ENCODE data around the gene GABARAP.

The GABARAP gene

GRCh38 chr17:7252176-7253043, 10.2 kb upstream of the GABARAP start, which contains the start of gene ELP5:
ELP5 (plus strand) TSS chr17:7252215; CDS start chr17:7252551, 336 bp downstream.
- no peaks in the 10 kb centered on the region for H3K9me3 ChIP-seq (ENCODE audit: insufficient read depth, low read depth, low read length)
- H3K4me3 ChIP-seq (ENCODE audit: low read length, poor library complexity, severe bottlenecking), result peak within 1 kb of the TSS; percentile 84
- H3K9ac ChIP-seq (ENCODE audit: low read depth, low read length, poor library complexity, severe bottlenecking), result peak within 1 kb of the TSS; percentile 87
- peaks cover 65% of the 10 kb centered on the region for H3K79me2 ChIP-seq (ENCODE audit: insufficient read depth, low read length)
- H3K27me3 ChIP-seq (ENCODE audit: insufficient read depth, low read length, poor library complexity, severe bottlenecking), result no peaks in the 10 kb centered on the region
- no peaks in the 10 kb centered on the region for H3K9me2 ChIP-seq (replicated peaks; ENCODE audit: low read depth, low read length)
- TF ChIP-seq EZH2phosphoT487 (IDR thresholded peaks at IDR 0.05; ENCODE audit: borderline replicate concordance) (no peak), CTCF (conservative IDR thresholded peaks at IDR 0.05; ENCODE audit: low read length) (peak; percentile 41)
- peak within 1 kb of the TSS; percentile 94 for H2AFZ ChIP-seq (ENCODE audit: low read length)
- peaks cover 18% of the 10 kb centered on the region; the same call in 1 of the 2 replicates for H3K36me3 ChIP-seq (ENCODE audit: insufficient read depth, low read length)
- H3K4me1 ChIP-seq (ENCODE audit: insufficient read depth, low read length, poor library complexity, severe bottlenecking), result peaks cover 37% of the 10 kb centered on the region
- peaks cover 39% of the 10 kb centered on the region for H4K20me1 ChIP-seq (ENCODE audit: insufficient read depth, low read length, poor library complexity, severe bottlenecking)
- no peaks in the 10 kb centered on the region for H3F3A ChIP-seq (ENCODE audit: low read depth)
- peak within 1 kb of the TSS; percentile 99 for H3K4me2 ChIP-seq (ENCODE audit: low read depth, low read length, poor library complexity, severe bottlenecking)

GRCh38 chr17:7251661-7252175, 9.5 kb upstream of the GABARAP start, which contains the start of gene CTDNEP1:
CTDNEP1 (minus strand) TSS chr17:7251734; CDS start chr17:7251296, 438 bp downstream.
- H3K79me2 ChIP-seq (ENCODE audit: insufficient read depth, low read length), result peaks cover 72% of the 10 kb centered on the region
- peak within 1 kb of the TSS; percentile 87 for H3K9ac ChIP-seq (ENCODE audit: low read depth, low read length, poor library complexity, severe bottlenecking)
- H3K4me2 ChIP-seq (ENCODE audit: low read depth, low read length, poor library complexity, severe bottlenecking), result peak within 1 kb of the TSS; percentile 99
- no peaks in the 10 kb centered on the region for H3K27me3 ChIP-seq (ENCODE audit: insufficient read depth, low read length, poor library complexity, severe bottlenecking)
- no peak for TF ChIP-seq CTCF (conservative IDR thresholded peaks at IDR 0.05; ENCODE audit: low read length)
- no peak for TF ChIP-seq EZH2phosphoT487 (IDR thresholded peaks at IDR 0.05; ENCODE audit: borderline replicate concordance)
- H3F3A ChIP-seq (ENCODE audit: low read depth), result no peaks in the 10 kb centered on the region
- peaks cover 11% of the 10 kb centered on the region; the same call in 1 of the 2 replicates for H3K36me3 ChIP-seq (ENCODE audit: insufficient read depth, low read length)
- H4K20me1 ChIP-seq (ENCODE audit: insufficient read depth, low read length, poor library complexity, severe bottlenecking), result peaks cover 40% of the 10 kb centered on the region
- peak within 1 kb of the TSS; percentile 94 for H2AFZ ChIP-seq (ENCODE audit: low read length)
- peak within 1 kb of the TSS; percentile 84 for H3K4me3 ChIP-seq (ENCODE audit: low read length, poor library complexity, severe bottlenecking)
- peaks cover 37% of the 10 kb centered on the region for H3K4me1 ChIP-seq (ENCODE audit: insufficient read depth, low read length, poor library complexity, severe bottlenecking)
- H3K9me3 ChIP-seq (ENCODE audit: insufficient read depth, low read depth, low read length), result no peaks in the 10 kb centered on the region
- no peaks in the 10 kb centered on the region for H3K9me2 ChIP-seq (replicated peaks; ENCODE audit: low read depth, low read length)

GRCh38 chr17:7250695-7251627, 8.7 kb upstream of the GABARAP start:
- Histone ChIP-seq H3K9ac (ENCODE audit: low read depth, low read length, poor library complexity, severe bottlenecking) (peak overlapping the region; percentile 87), H3F3A (ENCODE audit: low read depth) (no peaks in the 10 kb centered on the region), H3K9me2 (replicated peaks; ENCODE audit: low read depth, low read length) (no peaks in the 10 kb centered on the region), H3K4me2 (ENCODE audit: low read depth, low read length, poor library complexity, severe bottlenecking) (peak overlapping the region; percentile 99), H3K4me1 (ENCODE audit: insufficient read depth, low read length, poor library complexity, severe bottlenecking) (peaks cover 37% of the 10 kb centered on the region), H3K79me2 (ENCODE audit: insufficient read depth, low read length) (peaks cover 80% of the 10 kb centered on the region), H4K20me1 (ENCODE audit: insufficient read depth, low read length, poor library complexity, severe bottlenecking) (peaks cover 45% of the 10 kb centered on the region), H3K27me3 (ENCODE audit: insufficient read depth, low read length, poor library complexity, severe bottlenecking) (no peaks in the 10 kb centered on the region), H3K36me3 (ENCODE audit: insufficient read depth, low read length) (peaks cover 14% of the 10 kb centered on the region; the same call in 1 of the 2 replicates), H3K9me3 (ENCODE audit: insufficient read depth, low read depth, low read length) (no peaks in the 10 kb centered on the region), H2AFZ (ENCODE audit: low read length) (no peak overlapping the region), H3K4me3 (ENCODE audit: low read length, poor library complexity, severe bottlenecking) (peak overlapping the region; percentile 84)
- no peak for TF ChIP-seq EZH2phosphoT487 (IDR thresholded peaks at IDR 0.05; ENCODE audit: borderline replicate concordance)
- TF ChIP-seq CTCF (conservative IDR thresholded peaks at IDR 0.05; ENCODE audit: low read length), result no peak
